Left renal pelvis (tissue), 4 donors: ENCODE results near the gene CDC123. TPM values are rescaled to one million over a fixed set of nuclear protein-coding genes. Genes with fewer than 3 reads are reported as not detected.
"Not testable (repeated sequence)": the region's sequence is repeated elsewhere in the genome, so short reads cannot be mapped to it uniquely, and the experiment has no call there.

Source experiments
- DNase-seq, 4 donors: peaks; one replicate each; pipeline ENCODE4 v3.0.0-alpha.2; 2013; ENCODE audit warnings: low read depth in 4 of 4, low spot score in 3 of 4
- polyA plus RNA-seq, 4 donors: library from polyadenylated mRNA; unstranded; fragments of 120-200 nt; gene quantifications; one replicate each; pipeline ENCODE4 v1.2.1, GENCODE V29; 2013; ENCODE audit not compliant: insufficient read length in 4 of 4

CDC123 gene
- polyA plus RNA-seq, 4 donors = 100 to 145 (median 124) TPM

DNA sequence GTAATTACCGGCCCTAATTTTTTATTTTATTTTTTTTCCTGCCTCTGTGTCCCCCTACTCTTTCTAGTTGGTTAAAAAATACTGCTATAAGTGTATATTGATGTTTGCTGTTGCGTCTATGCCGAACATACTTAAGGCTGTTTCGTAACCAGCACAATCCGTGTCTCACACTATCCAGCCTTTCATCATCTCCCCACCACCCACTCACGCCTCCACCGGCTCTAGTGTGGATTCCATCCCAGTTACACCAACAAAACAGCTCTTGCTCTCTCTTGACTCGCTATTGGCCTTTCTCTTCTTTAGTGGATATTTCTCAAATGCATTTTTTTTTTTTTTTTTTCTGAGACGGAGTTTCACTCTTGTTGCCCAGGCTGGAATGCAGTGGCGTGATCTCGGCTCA is 83.3 kb downstream of the CDC123 start:
- DNase-seq = no peak

GRCh38 chr10:12287772-12288171 is 91.8 kb downstream of the CDC123 start:
- DNase-seq = no peak

DNA sequence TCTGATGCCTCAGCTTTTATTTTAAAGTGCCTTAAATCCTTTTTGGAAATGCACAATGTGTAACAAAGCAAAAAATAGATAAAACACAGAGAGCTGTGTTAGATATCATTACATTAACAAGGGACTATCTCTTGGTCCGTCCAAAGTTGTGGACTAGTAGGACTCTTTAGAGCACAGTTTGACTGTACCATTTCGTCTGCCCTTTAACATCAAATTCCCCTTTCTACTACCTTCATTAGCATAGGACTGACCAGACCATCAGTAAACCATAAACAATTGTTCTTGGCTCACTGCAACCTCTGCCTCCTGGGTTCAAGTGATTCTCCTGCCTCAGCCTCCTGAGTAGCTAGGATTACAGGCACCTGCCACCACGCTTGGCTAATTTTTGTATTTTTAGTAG is 101.8 kb downstream of the CDC123 start:
- DNase-seq = not testable (repeated sequence)

GRCh38 chr10:12299222-12299965 is 103.4 kb downstream of the CDC123 start:
- DNase-seq = no peak

Other genes starting within 250 kb of the CDC123 start
- 10 to 100 TPM; 27.3 to 39.8 (median 37.7) TPM for gene UPF2, start 153.4 kb upstream of the CDC123 start, polyA plus RNA-seq
- gene DHTKD1, start 127.2 kb upstream of the CDC123 start, polyA plus RNA-seq = 10 to 100 TPM; 16.7 to 35.4 (median 30.2) TPM
- gene SEC61A2, start 66.5 kb upstream of the CDC123 start, polyA plus RNA-seq = 10 to 100 TPM; 13.7 to 24.7 (median 15.1) TPM
- gene NUDT5, start 297 bp upstream of the CDC123 start, polyA plus RNA-seq = 10 to 100 TPM; 39.6 to 81.6 (median 79.8) TPM
- 10 to 100 TPM; 11.1 to 20.6 (median 11.2) TPM for gene CAMK1D, start 153.4 kb downstream of the CDC123 start, polyA plus RNA-seq